ENCODE data around the gene BICD1. TPM values are rescaled to one million over a fixed set of nuclear protein-coding genes. Genes with fewer than 3 reads are reported as not detected.

BICD1 gene
- total RNA-seq, 3 donors from 2014 or later = 4.1 to 13.7 (median 5.3) TPM

- no peak for TF ChIP-seq CTCF (IDR thresholded peaks at IDR 0.05)
- DNase-seq (no peak), ATAC-seq (peak; percentile 92)
- peaks cover 7% of the 10 kb centered on the region for H3K4me1 ChIP-seq (ENCODE audit: low read depth)
- H3K36me3 ChIP-seq (ENCODE audit: low read depth) = no peaks in the 10 kb centered on the region
- intact Hi-C loops (cut with DNase I, micrococcal nuclease) = loop anchor here (10.0 kb wide), 2 partner anchors 236 to 246 kb away; no protein-coding TSS in a partner anchor
- H3K9me3 ChIP-seq = no peaks in the 10 kb centered on the region
- no peak overlapping the region for H3K4me3 ChIP-seq
Observed at GRCh38 chr12:32069071-32069470, 37.6 kb upstream of the BICD1 start.

GRCh38 chr12:32069731-32070130 lies 36.9 kb upstream of the BICD1 start:
- H3K36me3 ChIP-seq (ENCODE audit: low read depth) = no peaks in the 10 kb centered on the region

GRCh38 chr12:32070370-32070769 lies 36.3 kb upstream of the BICD1 start:
- ATAC-seq = peak; percentile 77
- H3K4me1 ChIP-seq (ENCODE audit: low read depth) = peaks cover 7% of the 10 kb centered on the region
- intact Hi-C loops (cut with DNase I, micrococcal nuclease) = no loop called here
- no peak overlapping the region for H3K4me3 ChIP-seq
- DNase-seq = no peak
- no peaks in the 10 kb centered on the region for H3K9me3 ChIP-seq
- no peak for TF ChIP-seq CTCF (IDR thresholded peaks at IDR 0.05)
- no peaks in the 10 kb centered on the region for H3K36me3 ChIP-seq (ENCODE audit: low read depth)

More at GRCh38 chr12:32069731-32070130, 36.9 kb upstream of the BICD1 start:
- no peaks in the 10 kb centered on the region for H3K9me3 ChIP-seq
- DNase-seq = no peak
- no peak for ATAC-seq
- H3K4me1 ChIP-seq (ENCODE audit: low read depth) = peaks cover 7% of the 10 kb centered on the region
- intact Hi-C loops (cut with DNase I, micrococcal nuclease) = loop anchor here (10.0 kb wide), 2 partner anchors 235 to 245 kb away; no protein-coding TSS in a partner anchor
- no peak overlapping the region for H3K4me3 ChIP-seq
- TF ChIP-seq CTCF (IDR thresholded peaks at IDR 0.05) = no peak

GRCh38 chr12:32072102-32072501 lies 34.5 kb upstream of the BICD1 start:
- Histone ChIP-seq H3K36me3 (ENCODE audit: low read depth) (no peaks in the 10 kb centered on the region), H3K9me3 (no peaks in the 10 kb centered on the region), H3K4me3 (no peak overlapping the region), H3K4me1 (ENCODE audit: low read depth) (peaks cover 7% of the 10 kb centered on the region)
- no peak for DNase-seq
- TF ChIP-seq CTCF (IDR thresholded peaks at IDR 0.05) = no peak
- intact Hi-C loops (cut with DNase I, micrococcal nuclease) = no loop called here
- ATAC-seq = no peak

GRCh38 chr12:32074432-32074831 lies 32.2 kb upstream of the BICD1 start:
- intact Hi-C loops (cut with DNase I, micrococcal nuclease) = no loop called here
- Histone ChIP-seq H3K36me3 (ENCODE audit: low read depth) (no peaks in the 10 kb centered on the region), H3K4me3 (no peak overlapping the region), H3K9me3 (no peaks in the 10 kb centered on the region), H3K4me1 (ENCODE audit: low read depth) (peaks cover 4% of the 10 kb centered on the region)
- no peak for TF ChIP-seq CTCF (IDR thresholded peaks at IDR 0.05)
- ATAC-seq (no peak), DNase-seq (no peak)

GRCh38 chr12:32076941-32077340 lies 29.7 kb upstream of the BICD1 start:
- no peak for TF ChIP-seq CTCF (IDR thresholded peaks at IDR 0.05)
- ATAC-seq (no peak), DNase-seq (no peak)
- H3K4me3 ChIP-seq = no peak overlapping the region
- intact Hi-C loops (cut with DNase I, micrococcal nuclease) = no loop called here
- no peaks in the 10 kb centered on the region for H3K4me1 ChIP-seq (ENCODE audit: low read depth)
- no peaks in the 10 kb centered on the region for H3K36me3 ChIP-seq (ENCODE audit: low read depth)
- no peaks in the 10 kb centered on the region for H3K9me3 ChIP-seq

All from mucosa of descending colon (tissue), 3 donors.